GM21737 (cell line): ENCODE results near the gene ACAP3.

ENCODE experiments used
- ATAC-seq: cut with Tn5 transposase; IDR thresholded peaks from one replicate; pipeline ENCODE4 v1.9.1; 2021; ENCODE audit warnings: mild to moderate bottlenecking, moderate library complexity; ENCODE audit not compliant: unreplicated experiment

ACAP3 gene

GRCh38 chr1:1272341-1273208 is 35.2 kb downstream of the ACAP3 start:
- ATAC-seq = peak; percentile 1

GRCh38 chr1:1270813-1271212 is 36.9 kb downstream of the ACAP3 start:
- no peak for ATAC-seq

- ATAC-seq = no peak
Observed at GRCh38 chr1:1268284-1268682, 39.4 kb downstream of the ACAP3 start.

- no peak for ATAC-seq
Observed at GRCh38 chr1:1267488-1268283, 40.0 kb downstream of the ACAP3 start.

- ATAC-seq = no peak
Observed at GRCh38 chr1:1264868-1265272, 42.9 kb downstream of the ACAP3 start.

- ATAC-seq = no peak
Observed at GRCh38 chr1:1264026-1264425, 43.7 kb downstream of the ACAP3 start.

- no peak for ATAC-seq
Observed at GRCh38 chr1:1262758-1263157, 45.0 kb downstream of the ACAP3 start.

- ATAC-seq = no peak
Observed at GRCh38 chr1:1262071-1262470, 45.7 kb downstream of the ACAP3 start.

GRCh38 chr1:1260843-1261560 is 46.7 kb downstream of the ACAP3 start:
- ATAC-seq = no peak

GRCh38 chr1:1259951-1260600 is 47.7 kb downstream of the ACAP3 start:
- ATAC-seq = no peak

GRCh38 chr1:1259540-1259939 is 48.2 kb downstream of the ACAP3 start:
- no peak for ATAC-seq

- ATAC-seq = no peak
Observed at GRCh38 chr1:1259119-1259488, 48.6 kb downstream of the ACAP3 start.

- ATAC-seq = no peak
Observed at GRCh38 chr1:1256956-1257871, 50.5 kb downstream of the ACAP3 start.

- no peak for ATAC-seq
Observed at GRCh38 chr1:1255611-1256010, 52.1 kb downstream of the ACAP3 start.

- no peak for ATAC-seq
Observed at GRCh38 chr1:1255078-1255477, 52.7 kb downstream of the ACAP3 start.

- ATAC-seq = no peak
Observed at GRCh38 chr1:1254667-1254998, 53.1 kb downstream of the ACAP3 start.

GRCh38 chr1:1253972-1254666 is 53.6 kb downstream of the ACAP3 start:
- ATAC-seq = no peak

GRCh38 chr1:1253314-1253713 is 54.4 kb downstream of the ACAP3 start:
- no peak for ATAC-seq

- no peak for ATAC-seq
Observed at GRCh38 chr1:1250786-1251284, 56.9 kb downstream of the ACAP3 start.
